BLaER1 (cell line): ENCODE measurements around the gene KIF1A.

Source experiments
- H3K27ac ChIP-seq: shearing (Covaris generic); formaldehyde crosslinking; 2 replicates; pipeline ENCODE4 v1.8.1; 2022
- H3K27me3 ChIP-seq: shearing (Covaris generic); formaldehyde crosslinking; 2 replicates; pipeline ENCODE4 v1.8.1; 2022
- H3K36me3 ChIP-seq: shearing (Covaris generic); formaldehyde crosslinking; 2 replicates; pipeline ENCODE4 v1.8.1; 2022
- H3K4me1 ChIP-seq: shearing (Covaris generic); formaldehyde crosslinking; 2 replicates; pipeline ENCODE4 v1.8.1; 2022
- H3K4me2 ChIP-seq: shearing (Covaris generic); formaldehyde crosslinking; 2 replicates; pipeline ENCODE4 v1.8.1; 2022
- H3K4me3 ChIP-seq: shearing (Covaris generic); formaldehyde crosslinking; 2 replicates; pipeline ENCODE4 v1.8.1; 2022
- H3K9ac ChIP-seq: shearing (Covaris generic); formaldehyde crosslinking; 2 replicates; pipeline ENCODE4 v1.8.1; 2022
- H3K9me3 ChIP-seq: shearing (Covaris generic); formaldehyde crosslinking; 2 replicates; pipeline ENCODE4 v1.8.1; 2022
- H4K20me1 ChIP-seq: shearing (Covaris generic); formaldehyde crosslinking; 2 replicates; pipeline ENCODE4 v1.8.1; 2022
- Cebpa-rat ChIP-seq: shearing (Covaris generic); IDR thresholded peaks from 2 replicates; pipeline ENCODE4 v1.8.1; 2022

KIF1A gene

DNA sequence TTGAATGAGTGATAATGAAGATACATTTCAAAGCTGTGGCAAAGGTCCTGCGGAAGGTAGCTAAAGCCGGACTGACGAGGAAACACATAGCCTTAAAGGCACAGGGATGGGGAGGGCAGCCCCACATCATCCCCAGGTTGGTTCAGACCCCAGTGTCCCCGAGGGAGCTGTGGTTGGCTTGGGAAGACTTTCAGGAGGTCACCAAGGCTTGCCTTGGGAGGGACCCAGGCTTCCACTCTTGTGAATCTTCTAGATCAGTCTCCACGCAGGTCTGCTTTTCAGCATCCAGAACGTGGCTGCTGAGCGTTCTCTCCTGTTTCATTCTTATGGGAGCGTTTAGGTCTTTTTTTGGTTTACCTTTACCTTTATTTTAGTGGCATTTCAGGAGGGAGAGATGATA is 16.8 kb downstream of the KIF1A start:
- H3K27ac ChIP-seq = no peak overlapping the region
- no peaks in the 10 kb centered on the region for H3K27me3 ChIP-seq

DNA sequence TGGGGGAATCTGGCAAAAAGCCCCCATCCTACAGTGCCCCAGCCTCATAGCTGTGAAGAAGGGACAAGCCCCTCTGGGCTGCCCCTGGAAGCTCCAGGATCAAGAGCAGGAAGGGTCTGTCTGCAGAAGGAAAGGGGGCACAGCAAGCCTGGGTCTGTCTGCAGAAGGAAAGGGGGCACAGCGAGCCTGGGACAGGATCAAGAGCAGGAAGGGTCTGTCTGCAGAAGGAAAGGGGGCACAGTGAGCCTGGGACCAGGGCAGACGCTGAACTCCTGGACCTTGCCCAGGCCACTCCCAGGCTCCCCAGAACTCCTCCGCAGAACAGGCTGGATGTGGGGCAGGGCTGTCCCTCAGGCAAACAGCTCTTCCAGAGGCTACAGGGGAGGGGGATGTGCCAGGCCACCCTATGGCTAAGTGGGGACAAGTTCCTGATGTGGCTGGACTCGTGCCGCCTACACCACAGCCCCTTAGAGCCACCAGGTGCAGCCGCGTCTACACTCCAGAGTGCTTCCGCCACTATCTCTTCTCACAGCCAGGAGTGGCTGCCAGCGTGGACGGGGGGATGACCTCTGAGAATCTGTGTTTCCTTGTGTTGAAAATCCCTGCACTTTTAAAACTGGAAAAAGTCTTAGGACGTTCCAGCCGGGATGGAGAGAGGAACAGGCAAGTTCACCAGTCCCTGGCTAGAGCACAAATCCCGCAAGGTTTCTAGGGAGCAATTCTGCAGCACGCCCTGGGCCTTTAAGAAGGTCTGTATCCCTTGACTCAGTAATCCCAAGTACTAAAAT is 20.8 kb downstream of the KIF1A start:
- Histone ChIP-seq H3K27me3 (no peaks in the 10 kb centered on the region), H3K4me1 (peaks cover 37% of the 10 kb centered on the region), H4K20me1 (no peaks in the 10 kb centered on the region), H3K9ac (no peak overlapping the region), H3K36me3 (no peaks in the 10 kb centered on the region), H3K4me3 (no peak overlapping the region), H3K27ac (no peak overlapping the region), H3K9me3 (peaks cover 4% of the 10 kb centered on the region; the same call in 1 of the 2 replicates), H3K4me2 (no peak overlapping the region)
- TF ChIP-seq Cebpa-rat = no peak

More for the DNA sequence above, 16.8 kb downstream of the KIF1A start:
- no peak for TF ChIP-seq Cebpa-rat
- no peak overlapping the region for H3K9ac ChIP-seq
- no peaks in the 10 kb centered on the region for H3K36me3 ChIP-seq
- no peak overlapping the region for H3K4me3 ChIP-seq
- H3K4me1 ChIP-seq = peaks cover 3% of the 10 kb centered on the region
- peaks cover 11% of the 10 kb centered on the region for H3K9me3 ChIP-seq
- H3K4me2 ChIP-seq = no peak overlapping the region
- no peaks in the 10 kb centered on the region for H4K20me1 ChIP-seq

DNA sequence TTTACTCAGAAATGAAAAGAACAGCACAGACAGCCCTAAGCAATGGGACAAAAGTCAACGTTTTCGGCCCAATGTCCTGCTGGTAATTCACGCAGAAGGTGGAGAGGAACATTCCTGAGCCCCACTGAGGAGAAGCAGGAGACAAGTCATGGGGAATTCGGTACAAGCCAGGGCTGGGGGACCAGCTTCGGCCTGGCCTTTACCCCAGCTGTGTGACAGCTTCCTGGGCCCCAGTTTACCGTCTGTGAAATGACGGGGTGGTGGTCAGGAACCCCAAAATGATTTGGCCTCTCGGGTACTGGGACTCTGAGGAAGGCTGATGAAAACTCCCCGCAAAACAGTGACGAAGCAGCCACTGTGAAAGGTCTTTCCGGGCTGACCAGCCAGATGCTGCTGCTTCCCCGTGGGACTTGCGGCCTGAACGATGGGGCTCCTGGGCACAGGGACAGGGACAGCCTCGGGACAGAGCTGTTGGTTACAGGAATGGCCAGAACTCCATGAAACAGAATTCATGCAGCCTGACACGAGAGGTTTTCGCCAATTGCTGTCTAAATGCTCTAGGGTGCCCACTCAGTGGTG is 21.6 kb downstream of the KIF1A start:
- Histone ChIP-seq H3K4me2 (peak overlapping the region; percentile 77; the same call in 1 of the 2 replicates), H3K9ac (no peak overlapping the region), H3K4me1 (peaks cover 37% of the 10 kb centered on the region), H4K20me1 (no peaks in the 10 kb centered on the region), H3K36me3 (no peaks in the 10 kb centered on the region), H3K27me3 (no peaks in the 10 kb centered on the region), H3K9me3 (peaks cover 4% of the 10 kb centered on the region; the same call in 1 of the 2 replicates), H3K27ac (no peak overlapping the region), H3K4me3 (no peak overlapping the region)
- no peak for TF ChIP-seq Cebpa-rat

DNA sequence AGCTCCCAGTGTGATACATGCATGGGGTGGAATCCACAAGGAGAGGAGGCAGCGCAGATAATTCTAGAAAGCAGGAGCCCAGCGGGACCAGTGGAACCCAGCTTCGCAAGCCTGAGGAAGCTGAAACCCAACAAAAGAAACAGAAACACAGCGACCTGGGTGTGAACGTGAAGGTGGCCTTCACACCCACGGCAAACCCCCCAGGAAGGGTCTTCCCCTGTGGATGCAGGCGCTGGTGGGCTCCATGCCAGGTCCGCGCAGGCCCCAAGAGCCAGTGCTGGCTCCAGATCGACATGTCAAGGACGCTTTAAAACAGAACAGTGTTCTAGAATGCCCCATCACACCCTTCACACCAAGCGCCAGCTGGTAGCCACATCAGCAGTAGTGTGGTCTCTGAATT is 22.1 kb downstream of the KIF1A start:
- Histone ChIP-seq H3K4me3 (no peak overlapping the region), H3K9me3 (peaks cover 4% of the 10 kb centered on the region; the same call in 1 of the 2 replicates), H3K27ac (0 out of 2 replicates have a peak overlapping the region, but pooled peaks have one; percentile 76), H3K4me1 (peaks cover 37% of the 10 kb centered on the region), H3K9ac (no peak overlapping the region), H3K36me3 (no peaks in the 10 kb centered on the region), H3K4me2 (peak overlapping the region; percentile 77), H4K20me1 (no peaks in the 10 kb centered on the region), H3K27me3 (no peaks in the 10 kb centered on the region)
- TF ChIP-seq Cebpa-rat = no peak

DNA sequence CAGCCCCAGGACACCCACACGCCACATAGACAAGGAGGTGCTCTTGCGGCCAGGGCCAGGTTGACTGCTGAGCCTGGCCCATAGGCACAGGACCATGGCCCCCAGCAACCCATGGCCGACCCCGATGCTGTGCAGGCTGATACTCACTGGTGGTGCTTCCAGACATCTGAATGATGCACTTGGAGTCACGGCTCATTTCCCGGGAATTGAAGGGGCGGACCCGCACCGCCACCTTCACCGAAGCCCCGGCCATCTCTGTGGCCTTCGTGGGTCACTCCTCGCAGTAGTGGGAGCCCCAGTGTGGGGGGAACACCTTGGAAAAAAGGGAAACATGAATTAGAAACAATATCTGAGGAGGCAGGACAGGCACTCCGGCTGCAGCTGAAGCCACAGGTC is 22.5 kb downstream of the KIF1A start:
- no peaks in the 10 kb centered on the region for H4K20me1 ChIP-seq

DNA sequence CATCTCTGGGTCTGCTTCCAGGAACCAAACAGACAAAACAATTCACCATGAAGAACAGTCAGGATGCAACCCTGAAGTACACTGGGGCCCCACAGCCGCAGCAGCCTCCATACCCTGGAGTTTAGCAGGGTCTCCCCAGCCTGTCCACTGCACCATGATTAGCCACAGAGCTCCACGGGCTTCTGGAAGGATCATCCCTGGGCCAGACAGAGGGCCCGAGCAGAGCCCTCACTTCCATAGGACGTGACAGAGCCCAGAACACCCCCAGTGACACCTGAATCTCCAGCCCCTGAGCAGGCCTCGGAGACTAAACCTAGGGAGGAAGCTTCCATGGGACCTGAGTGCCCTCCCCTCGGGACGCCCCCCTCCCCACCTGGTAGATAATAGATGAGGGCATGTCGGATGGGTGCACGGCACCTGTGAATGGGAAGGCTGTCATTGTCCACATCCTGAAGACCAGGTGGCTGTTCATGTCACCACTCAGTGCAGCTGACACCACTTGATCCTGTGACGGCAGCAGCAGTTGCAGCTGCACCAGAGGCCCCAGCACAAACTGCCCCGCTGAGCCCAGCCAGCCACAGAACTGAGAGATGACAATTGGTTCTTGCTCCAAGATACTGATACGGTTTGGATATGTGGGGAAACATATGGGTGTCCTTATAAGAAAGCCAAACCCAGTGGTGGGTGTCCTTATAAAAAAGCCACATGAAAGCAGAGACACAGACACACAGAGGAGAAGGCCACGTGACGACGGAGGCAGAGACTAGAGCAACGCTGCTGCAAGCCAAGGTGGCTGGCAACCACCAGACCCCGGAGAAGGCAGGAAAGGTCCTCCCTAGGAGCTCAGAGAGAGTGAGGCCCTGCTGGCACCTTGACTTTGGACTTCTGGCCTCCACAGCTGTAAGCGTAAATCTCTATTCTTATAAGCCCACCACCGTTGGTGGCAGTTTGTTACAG is 23.2 kb downstream of the KIF1A start:
- Histone ChIP-seq H3K4me2 (peak overlapping the region; percentile 77), H3K9ac (peak overlapping the region; percentile 29; the same call in 1 of the 2 replicates), H3K4me1 (peaks cover 37% of the 10 kb centered on the region), H3K27me3 (no peaks in the 10 kb centered on the region), H3K27ac (peak overlapping the region; percentile 76), H3K4me3 (no peak overlapping the region), H3K36me3 (no peaks in the 10 kb centered on the region), H4K20me1 (no peaks in the 10 kb centered on the region), H3K9me3 (peaks cover 4% of the 10 kb centered on the region; the same call in 1 of the 2 replicates)
- TF ChIP-seq Cebpa-rat = no peak

More for the DNA sequence above, 22.5 kb downstream of the KIF1A start:
- Histone ChIP-seq H3K27me3 (no peaks in the 10 kb centered on the region), H3K4me3 (no peak overlapping the region), H3K36me3 (no peaks in the 10 kb centered on the region), H3K4me1 (peaks cover 37% of the 10 kb centered on the region), H3K4me2 (peak overlapping the region; percentile 77), H3K27ac (peak overlapping the region; percentile 76; the same call in 1 of the 2 replicates), H3K9ac (no peak overlapping the region), H3K9me3 (peaks cover 4% of the 10 kb centered on the region; the same call in 1 of the 2 replicates)
- TF ChIP-seq Cebpa-rat = no peak

DNA sequence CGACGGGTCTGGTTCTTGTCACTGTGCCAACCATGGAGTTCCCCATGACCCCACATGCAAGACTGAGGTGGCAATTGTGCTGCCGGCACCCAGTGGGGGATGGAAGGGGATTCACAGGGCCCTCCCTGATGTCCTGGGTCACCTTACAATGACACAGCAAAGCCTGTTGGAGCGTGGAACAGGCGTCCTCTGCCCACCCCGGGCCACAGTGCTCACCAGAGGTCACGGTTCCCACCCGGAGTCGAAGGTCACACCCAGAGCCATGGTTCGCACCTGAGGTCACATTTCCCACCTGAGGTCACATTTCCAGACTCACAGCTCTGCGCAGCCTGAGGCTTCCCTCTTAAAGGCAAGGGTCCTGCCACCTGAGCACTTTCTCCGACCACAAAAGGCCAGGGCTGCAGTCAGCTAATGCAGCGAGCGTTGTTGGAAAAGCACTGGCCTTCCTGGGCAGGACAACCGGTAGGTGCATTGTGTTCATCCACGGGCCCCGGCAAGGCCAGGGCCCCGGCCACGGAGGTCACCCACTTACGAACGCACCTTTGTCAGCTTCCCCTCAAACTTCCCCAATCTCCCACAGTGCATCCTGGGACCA is 24.0 kb downstream of the KIF1A start:
- H3K4me2 ChIP-seq = peak overlapping the region; percentile 77
- H3K27me3 ChIP-seq = no peaks in the 10 kb centered on the region
- H3K4me3 ChIP-seq = no peak overlapping the region
- no peaks in the 10 kb centered on the region for H4K20me1 ChIP-seq
- peak overlapping the region; percentile 29; the same call in 1 of the 2 replicates for H3K9ac ChIP-seq
- H3K27ac ChIP-seq = peak overlapping the region; percentile 76
- H3K36me3 ChIP-seq = no peaks in the 10 kb centered on the region
- no peaks in the 10 kb centered on the region for H3K9me3 ChIP-seq
- peaks cover 37% of the 10 kb centered on the region for H3K4me1 ChIP-seq
- no peak for TF ChIP-seq Cebpa-rat

DNA sequence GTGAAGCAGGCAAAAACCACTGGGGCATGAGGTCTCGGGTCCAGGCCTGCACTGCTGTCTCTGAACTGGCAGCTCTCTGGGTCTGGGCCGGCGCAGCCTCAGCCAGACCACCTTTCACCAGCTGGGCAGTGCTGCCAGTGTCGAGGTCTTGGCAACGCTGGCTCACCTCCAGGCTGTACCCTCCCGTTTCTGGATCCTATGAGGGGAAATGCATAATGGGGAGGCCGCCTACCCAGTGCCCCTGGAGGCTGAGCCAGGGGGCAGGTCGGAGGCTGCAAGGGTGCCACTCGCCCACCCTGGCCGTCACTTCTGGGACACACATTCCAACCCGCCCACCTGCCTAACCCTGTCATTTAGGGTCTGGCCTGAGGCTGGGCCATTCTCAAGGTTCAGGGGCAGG is 24.6 kb downstream of the KIF1A start:
- no peaks in the 10 kb centered on the region for H3K27me3 ChIP-seq
- H3K4me1 ChIP-seq = peaks cover 37% of the 10 kb centered on the region
- peak overlapping the region; percentile 77 for H3K4me2 ChIP-seq
- H3K9ac ChIP-seq = 0 out of 2 replicates have a peak overlapping the region, but pooled peaks have one; percentile 15
- no peaks in the 10 kb centered on the region for H3K9me3 ChIP-seq
- no peaks in the 10 kb centered on the region for H4K20me1 ChIP-seq
- TF ChIP-seq Cebpa-rat = no peak
- 0 out of 2 replicates have a peak overlapping the region, but pooled peaks have one; percentile 76 for H3K27ac ChIP-seq
- no peak overlapping the region for H3K4me3 ChIP-seq
- H3K36me3 ChIP-seq = no peaks in the 10 kb centered on the region

DNA sequence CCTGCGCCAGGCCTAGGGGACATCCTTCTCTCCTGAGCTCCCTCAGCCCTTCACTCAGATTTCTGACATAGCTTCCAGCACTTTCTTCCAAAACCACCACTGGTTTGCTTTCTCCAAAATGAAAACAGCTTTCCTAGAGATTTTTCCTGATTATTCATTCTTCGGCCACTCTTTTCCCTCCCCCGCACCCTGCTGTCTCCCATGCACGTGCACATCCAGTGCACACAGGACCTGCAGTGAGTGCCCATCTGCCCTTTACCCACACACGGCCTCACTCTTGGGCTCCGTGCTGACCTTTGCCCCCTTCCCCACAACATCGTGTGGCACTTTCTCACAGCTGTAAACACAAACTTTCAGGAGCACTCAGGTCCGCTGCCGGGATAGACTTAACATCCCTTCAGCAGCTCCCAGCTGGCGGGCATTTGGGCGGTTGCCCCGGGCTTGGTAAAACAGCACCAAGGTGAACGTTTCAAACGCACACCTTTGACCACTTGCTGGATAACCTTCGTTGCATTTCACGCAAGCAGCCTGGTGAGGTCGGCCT is 25.8 kb downstream of the KIF1A start:
- TF ChIP-seq Cebpa-rat = no peak
- Histone ChIP-seq H3K9ac (no peak overlapping the region), H3K27ac (no peak overlapping the region), H3K9me3 (no peaks in the 10 kb centered on the region), H3K4me2 (no peak overlapping the region), H3K4me1 (peaks cover 37% of the 10 kb centered on the region), H4K20me1 (no peaks in the 10 kb centered on the region), H3K36me3 (no peaks in the 10 kb centered on the region), H3K27me3 (no peaks in the 10 kb centered on the region), H3K4me3 (no peak overlapping the region)
